GM10248 (cell line): Measurements from ENCODE around the gene LITAF.
A peak's percentile ranks its signal among the peaks of the same experiment; 100 is the strongest.

Source experiments
- CTCF ChIA-PET: fragments of 300-600 bp; sonication (Branson Sonifier 250); formaldehyde crosslinking; extraction: SDS; loops from one replicate; lab custom pipeline; 2021; ENCODE audit warnings: antibody characterized with exemption; lab: Yijun Ruan, JAX
- POLR2A ChIA-PET: fragments of 350-650 bp; sonication (Branson Sonifier 250); formaldehyde crosslinking; extraction: SDS; loops from one replicate; lab custom pipeline; 2020; ENCODE audit warnings: antibody characterized with exemption; lab: Yijun Ruan, JAX
- DNase-seq: peaks from one replicate; pipeline ENCODE4 v3.0.0; 2012; ENCODE audit errors: extremely low spot score
- TF ChIP-seq, protein P1 (sequence below): IDR thresholded peaks from 2 replicates; pipeline ENCODE4 v1.5.1; 2012; ENCODE audit warnings: mild to moderate bottlenecking, low read depth; ENCODE audit errors: extremely low read depth, missing control alignments, control extremely low read depth

The LITAF gene

GRCh38 chr16:11621920-11622651, 35.4 kb upstream of the LITAF start:
- DNase-seq, result peak; percentile 46
- TF ChIP-seq, protein P1, sequence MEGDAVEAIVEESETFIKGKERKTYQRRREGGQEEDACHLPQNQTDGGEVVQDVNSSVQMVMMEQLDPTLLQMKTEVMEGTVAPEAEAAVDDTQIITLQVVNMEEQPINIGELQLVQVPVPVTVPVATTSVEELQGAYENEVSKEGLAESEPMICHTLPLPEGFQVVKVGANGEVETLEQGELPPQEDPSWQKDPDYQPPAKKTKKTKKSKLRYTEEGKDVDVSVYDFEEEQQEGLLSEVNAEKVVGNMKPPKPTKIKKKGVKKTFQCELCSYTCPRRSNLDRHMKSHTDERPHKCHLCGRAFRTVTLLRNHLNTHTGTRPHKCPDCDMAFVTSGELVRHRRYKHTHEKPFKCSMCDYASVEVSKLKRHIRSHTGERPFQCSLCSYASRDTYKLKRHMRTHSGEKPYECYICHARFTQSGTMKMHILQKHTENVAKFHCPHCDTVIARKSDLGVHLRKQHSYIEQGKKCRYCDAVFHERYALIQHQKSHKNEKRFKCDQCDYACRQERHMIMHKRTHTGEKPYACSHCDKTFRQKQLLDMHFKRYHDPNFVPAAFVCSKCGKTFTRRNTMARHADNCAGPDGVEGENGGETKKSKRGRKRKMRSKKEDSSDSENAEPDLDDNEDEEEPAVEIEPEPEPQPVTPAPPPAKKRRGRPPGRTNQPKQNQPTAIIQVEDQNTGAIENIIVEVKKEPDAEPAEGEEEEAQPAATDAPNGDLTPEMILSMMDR, result no peak
- ChIA-PET CTCF (interaction anchor here (0.8 to 1.7 kb wide), 6 partner anchors 9 to 217 kb away, joined by 3 to 5 read pairs (median 4); no protein-coding TSS in a partner anchor), POLR2A (interaction anchor here (0.5 kb wide), 1 partner anchor 55 kb away, joined by 4 read pairs; no protein-coding TSS in a partner anchor)

- CTCF ChIA-PET, result interaction anchor here (0.9 to 1.7 kb wide), 5 partner anchors 10 to 216 kb away, joined by 3 to 5 read pairs (median 4); no protein-coding TSS in a partner anchor
- POLR2A ChIA-PET, result no interaction called here
- DNase-seq, result no peak
- TF ChIP-seq, protein P1, result no peak
Observed at GRCh38 chr16:11621539-11621919, 34.8 kb upstream of the LITAF start.

DNA sequence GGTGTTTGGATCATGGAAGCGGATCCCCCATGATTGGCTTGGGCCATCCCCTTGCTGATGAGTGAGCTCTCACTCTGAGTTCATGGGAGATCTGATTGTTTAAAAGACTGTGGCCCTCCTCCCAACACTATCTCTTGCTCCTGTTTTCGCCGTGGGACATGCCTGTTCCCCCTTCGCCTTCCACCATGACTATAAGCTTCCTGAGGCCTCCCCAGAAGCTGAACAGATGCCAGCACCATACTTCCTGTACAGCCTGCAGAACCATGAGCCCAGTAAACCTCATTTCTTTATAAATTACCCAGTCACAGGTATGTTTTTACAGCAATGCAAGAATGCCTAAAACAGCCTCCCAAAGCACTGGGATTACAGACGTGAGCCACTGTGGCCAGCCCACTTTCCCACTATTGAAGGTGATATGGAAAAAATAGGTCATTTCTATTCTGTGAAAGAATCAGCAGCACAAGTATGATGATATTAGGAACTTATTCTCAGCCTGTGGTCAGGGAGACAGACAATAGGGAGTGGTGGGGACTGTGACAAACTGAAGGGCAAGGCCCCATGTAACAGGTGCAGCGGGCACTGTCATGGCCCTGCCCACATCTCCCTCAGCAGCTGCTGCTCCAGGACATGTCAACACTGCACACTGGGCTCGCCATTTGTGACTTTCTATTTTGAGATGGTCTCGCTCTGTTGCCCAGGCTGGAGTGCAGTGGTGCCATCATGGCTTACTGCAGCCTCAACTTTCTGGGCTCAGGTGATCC, 33.7 kb upstream of the LITAF start:
- ChIA-PET CTCF (interaction anchor here (1.3 to 1.7 kb wide), 2 partner anchors 13 to 21 kb away, joined by 4 to 5 read pairs; no protein-coding TSS in a partner anchor), POLR2A (no interaction called here)
- TF ChIP-seq, protein P1, result no peak
- DNase-seq, result no peak

DNA sequence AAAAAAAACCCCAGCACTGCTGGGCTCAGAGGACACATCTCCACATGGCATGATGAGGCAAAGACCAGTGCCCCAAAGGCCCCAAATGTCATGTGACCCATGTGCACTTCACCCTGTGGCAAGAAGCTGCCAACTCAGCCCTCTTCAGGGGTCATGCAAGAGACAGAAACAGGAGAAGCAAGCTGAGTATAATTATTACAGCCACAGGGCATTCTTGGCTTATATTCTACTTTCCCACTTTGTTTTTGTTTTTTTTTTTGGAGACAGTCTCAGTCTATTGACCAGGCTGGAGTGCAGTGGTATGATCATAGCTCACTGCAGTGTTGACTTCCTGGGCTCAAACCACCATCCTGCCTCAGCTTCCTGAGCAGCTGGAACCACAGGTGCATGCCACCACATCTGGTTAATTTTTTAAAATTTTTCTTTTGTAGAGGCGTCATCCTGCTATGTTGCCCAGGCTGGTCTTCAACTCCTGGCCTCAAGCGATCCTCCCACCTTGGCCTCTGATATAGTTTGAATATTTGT, 32.7 kb upstream of the LITAF start:
- ChIA-PET POLR2A (interaction anchor here (0.6 kb wide), 2 partner anchors 14 to 186 kb away, joined by 3 read pairs; no protein-coding TSS in a partner anchor), CTCF (interaction anchor here (0.7 to 1.4 kb wide), 2 partner anchors 87 to 656 kb away, joined by 3 read pairs; no protein-coding TSS in a partner anchor)
- TF ChIP-seq, protein P1, result no peak
- no peak for DNase-seq

DNA sequence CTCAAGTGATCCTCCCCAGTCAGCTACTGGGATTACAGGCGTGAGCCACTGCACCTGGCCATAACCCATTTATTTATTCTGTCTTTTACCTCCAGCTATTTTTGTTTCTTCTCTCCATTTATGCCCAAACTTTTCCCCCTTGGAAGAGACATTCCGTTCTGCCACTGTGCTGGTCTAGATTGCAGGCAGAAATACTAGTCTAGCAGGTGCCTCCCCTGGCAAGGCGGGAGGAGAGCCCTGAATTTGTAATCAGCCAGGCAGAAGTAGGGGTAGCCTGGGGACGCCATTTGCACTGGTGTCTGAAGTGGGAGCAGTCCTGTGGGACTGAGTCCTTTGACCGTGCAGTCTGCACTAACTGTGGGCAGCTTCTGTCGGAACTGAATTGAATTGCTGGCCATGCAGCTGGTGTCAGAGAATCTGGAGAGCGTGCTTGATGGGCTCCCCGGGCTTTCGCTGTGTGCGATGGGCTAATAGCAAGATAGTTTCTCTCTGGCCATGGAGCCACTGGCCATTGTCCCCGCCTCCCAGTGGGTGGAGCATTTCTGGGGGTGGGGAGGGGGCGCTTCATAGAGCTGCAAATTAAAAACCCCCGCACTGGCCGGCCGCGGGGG, 31.5 kb upstream of the LITAF start:
- CTCF ChIA-PET, result interaction anchor here (0.7 to 1.4 kb wide), 3 partner anchors 19 to 655 kb away, joined by 3 read pairs; no protein-coding TSS in a partner anchor
- POLR2A ChIA-PET, result no interaction called here
- TF ChIP-seq, protein P1, result no peak
- no peak for DNase-seq
